GM21737 (cell line): ENCODE results near the gene COPZ2.
"Not testable (repeated sequence)": the region's sequence is repeated elsewhere in the genome, so short reads cannot be mapped to it uniquely, and the experiment has no call there.

Source experiments
- ATAC-seq: cut with Tn5 transposase; IDR thresholded peaks from one replicate; pipeline ENCODE4 v1.9.1; 2021; ENCODE audit warnings: mild to moderate bottlenecking, moderate library complexity; ENCODE audit not compliant: unreplicated experiment

COPZ2 gene, protein sequence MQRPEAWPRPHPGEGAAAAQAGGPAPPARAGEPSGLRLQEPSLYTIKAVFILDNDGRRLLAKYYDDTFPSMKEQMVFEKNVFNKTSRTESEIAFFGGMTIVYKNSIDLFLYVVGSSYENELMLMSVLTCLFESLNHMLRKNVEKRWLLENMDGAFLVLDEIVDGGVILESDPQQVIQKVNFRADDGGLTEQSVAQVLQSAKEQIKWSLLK

DNA sequence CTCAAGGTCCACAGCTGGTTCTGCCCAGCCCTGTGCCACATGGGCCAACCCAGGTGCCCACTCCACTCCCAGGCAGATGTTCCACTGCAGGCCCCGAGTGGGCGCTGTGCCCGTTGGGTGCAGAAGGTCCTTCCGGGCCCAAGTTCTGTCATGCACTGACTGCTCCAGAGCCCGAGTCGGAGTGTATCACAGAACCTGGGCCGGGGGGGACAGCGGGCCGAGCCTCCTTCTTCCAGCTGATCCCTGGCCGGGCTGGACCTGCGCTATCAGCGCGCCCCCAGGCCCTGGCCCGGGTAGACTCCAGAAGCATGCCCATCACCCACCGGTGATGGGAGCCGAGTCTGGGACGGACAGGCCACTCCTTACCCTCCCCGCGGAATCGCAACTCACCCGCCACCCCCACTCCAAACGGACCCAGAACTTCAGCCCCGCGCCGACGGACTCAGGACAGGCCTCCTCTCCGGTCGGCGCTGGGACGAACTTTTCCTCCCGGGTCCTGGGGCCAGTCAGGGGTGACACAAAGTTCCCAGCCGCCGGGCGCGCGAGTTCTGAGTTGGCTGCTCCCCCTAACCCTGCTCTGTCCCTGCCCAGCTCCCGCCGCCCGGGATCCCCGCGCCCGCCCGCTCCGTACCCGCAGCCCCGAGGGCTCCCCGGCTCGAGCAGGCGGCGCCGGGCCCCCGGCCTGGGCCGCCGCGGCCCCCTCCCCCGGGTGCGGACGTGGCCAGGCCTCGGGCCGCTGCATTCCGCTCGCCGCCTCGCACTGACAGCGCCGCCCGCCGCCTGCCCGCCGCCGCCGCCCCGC lies at the start of gene COPZ2:
TSS of gene COPZ2 (minus strand) at position 762 of the 802 bp plus-strand sequence. CDS start at position 742, 20 bp downstream.
- no peak for ATAC-seq

GRCh38 chr17:48084932-48085331 lies 47.3 kb upstream of the COPZ2 start:
- ATAC-seq: no peak

DNA sequence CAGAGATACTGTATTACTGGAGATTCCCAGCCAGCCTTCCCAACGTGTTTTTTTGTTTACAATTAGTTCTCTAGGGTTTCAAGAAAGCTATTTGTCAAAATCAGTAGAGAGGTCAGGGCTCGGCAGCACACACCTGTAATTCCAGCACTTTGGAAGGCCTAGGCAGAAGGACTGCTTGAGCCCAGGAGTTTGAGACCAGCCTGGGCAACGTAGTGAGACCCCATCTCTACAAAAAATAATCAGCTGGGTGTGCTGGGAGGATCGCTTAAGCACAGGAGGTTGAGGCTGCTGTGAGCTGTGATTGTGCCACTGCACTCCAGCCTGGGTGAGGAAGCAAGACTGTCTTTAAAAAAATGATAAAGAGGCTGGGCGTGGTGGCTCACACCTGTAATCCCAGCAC lies 44.3 kb upstream of the COPZ2 start:
- ATAC-seq: no peak

GRCh38 chr17:48077152-48077551 lies 39.6 kb upstream of the COPZ2 start:
- not testable (repeated sequence) for ATAC-seq

GRCh38 chr17:48074322-48075081 lies 36.9 kb upstream of the COPZ2 start:
- no peak for ATAC-seq

DNA sequence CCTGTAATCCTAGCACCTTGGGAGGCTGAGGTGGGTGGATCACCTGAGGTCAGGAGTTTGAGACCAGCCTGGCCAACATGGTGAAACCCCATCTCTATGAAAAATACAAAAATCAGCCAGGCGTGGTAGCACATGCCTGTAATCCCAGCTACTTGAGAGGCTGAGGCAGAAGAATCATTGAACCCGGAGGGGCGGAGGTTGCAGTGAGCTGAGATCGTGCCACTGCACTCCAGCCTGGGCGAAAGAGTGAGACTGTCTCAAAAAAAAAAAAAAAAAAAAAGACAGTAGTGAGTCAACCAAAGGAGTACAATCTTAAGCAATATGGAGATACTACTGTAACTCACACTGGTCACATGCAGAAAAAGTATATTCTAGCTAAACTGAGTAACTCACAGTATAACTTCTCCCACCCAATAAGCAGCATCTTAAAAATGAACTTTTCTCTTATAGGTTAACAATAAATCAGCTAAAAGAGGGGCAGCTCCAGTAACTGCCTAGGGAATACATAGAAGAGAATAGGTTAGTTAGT lies 36.0 kb upstream of the COPZ2 start:
- ATAC-seq: not testable (repeated sequence)

GRCh38 chr17:48072811-48073210 lies 35.2 kb upstream of the COPZ2 start:
- not testable (repeated sequence) for ATAC-seq

- ATAC-seq: no peak
Measured at GRCh38 chr17:48071654-48072053, 34.1 kb upstream of the COPZ2 start.

GRCh38 chr17:48070195-48070594 lies 32.6 kb upstream of the COPZ2 start:
- no peak for ATAC-seq

DNA sequence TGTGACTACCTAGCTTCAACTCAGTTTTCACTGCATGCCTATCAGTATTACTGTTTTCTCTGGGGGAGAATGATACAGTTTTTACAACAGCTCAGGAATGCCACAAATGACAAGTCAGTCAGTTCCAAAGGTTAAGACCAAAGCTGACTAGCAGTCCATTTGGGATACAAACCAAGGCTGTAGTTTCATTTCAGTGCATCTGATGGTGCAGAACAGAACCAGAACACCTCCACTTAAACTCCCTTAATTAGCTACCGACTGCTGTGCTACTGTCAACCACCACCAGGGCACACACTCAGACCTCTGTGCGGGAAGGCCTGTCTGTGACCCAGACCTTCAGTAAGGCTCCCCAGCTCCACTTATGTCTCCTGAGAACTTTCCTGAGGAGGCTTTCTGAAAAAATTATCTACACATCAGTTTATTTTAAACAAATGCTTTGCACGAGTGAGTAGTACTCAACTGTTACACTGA lies 30.9 kb upstream of the COPZ2 start:
- no peak for ATAC-seq

DNA sequence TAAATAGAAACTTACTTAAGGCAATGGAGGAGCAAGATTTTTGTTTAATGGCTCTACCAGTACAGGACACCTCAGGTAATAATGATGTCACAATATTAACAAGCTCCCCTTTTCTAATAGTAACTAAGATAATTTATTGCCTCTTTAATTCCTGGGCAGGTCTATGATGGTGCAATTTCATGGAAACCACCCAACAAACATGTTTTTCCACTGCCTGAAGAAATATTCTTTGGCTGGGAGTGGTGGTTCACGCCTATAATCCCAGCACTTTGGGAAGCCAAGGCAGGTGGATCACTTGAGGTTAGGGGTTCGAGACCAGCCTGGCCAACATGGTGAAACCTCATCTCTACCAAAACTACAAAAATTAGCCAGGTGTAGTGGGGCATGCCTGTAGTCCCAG lies 30.2 kb upstream of the COPZ2 start:
- ATAC-seq: not testable (repeated sequence)

- ATAC-seq: no peak
Measured at GRCh38 chr17:48067245-48067644, 29.6 kb upstream of the COPZ2 start.

DNA sequence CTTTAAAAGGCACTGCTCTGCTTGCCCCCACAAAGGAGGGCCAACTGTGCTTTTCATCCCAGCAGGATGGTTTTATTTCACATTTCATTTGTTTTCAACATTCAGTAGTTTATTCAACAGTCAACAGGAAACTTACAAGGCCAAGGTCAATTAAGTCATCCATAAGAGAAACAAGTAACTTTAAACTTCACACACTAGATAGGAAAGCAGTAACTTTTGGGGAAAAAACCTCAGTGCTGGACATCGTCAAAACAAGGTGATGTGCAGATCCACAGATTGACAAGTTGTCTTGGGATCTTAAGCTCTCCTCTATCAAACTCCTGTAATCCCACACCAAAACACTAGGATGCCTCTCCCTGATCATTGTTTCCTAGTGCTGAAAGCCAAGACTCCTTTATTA lies 29.1 kb upstream of the COPZ2 start:
- no peak for ATAC-seq

GRCh38 chr17:48066192-48066591 lies 28.6 kb upstream of the COPZ2 start:
- ATAC-seq: no peak

GRCh38 chr17:48064638-48065037 lies 27.0 kb upstream of the COPZ2 start:
- no peak for ATAC-seq

DNA sequence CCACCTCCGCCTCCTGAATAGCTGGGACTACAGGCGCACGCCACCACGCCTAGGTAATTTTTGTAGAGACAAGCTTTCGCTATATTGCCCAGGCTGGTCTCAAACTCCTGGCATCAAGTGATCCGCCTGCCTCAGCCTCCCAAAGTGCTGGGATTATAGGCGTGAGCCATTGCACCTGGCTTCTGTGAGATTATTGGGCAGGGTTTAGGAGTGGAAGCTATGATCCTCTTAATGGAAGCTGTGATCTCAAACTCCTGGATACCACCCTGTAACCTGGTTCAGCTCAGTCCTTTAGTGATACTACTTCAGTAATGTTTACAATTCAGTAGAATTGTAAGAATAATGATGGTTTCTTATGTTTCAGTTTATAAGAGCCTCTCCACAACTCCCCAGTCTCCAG lies 24.7 kb upstream of the COPZ2 start:
- no peak for ATAC-seq

- no peak for ATAC-seq
Measured at GRCh38 chr17:48060249-48060648, 22.7 kb upstream of the COPZ2 start.

DNA sequence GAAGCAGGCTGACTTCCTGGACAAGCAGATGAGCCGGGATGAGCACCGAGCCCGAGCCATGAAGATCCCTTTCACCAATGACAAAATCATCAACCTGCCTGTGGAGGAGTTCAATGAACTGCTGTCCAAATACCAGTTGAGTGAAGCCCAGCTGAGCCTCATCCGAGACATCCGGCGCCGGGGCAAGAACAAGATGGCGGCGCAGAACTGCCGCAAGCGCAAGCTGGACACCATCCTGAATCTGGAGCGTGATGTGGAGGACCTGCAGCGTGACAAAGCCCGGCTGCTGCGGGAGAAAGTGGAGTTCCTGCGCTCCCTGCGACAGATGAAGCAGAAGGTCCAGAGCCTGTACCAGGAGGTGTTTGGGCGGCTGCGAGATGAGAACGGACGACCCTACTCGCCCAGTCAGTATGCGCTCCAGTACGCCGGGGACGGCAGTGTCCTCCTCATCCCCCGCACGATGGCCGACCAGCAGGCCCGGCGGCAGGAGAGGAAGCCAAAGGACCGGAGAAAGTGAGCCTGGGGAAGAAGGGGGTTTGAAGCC lies 21.6 kb upstream of the COPZ2 start:
- ATAC-seq: no peak

- ATAC-seq: no peak
Measured at GRCh38 chr17:48058393-48059124, 21.0 kb upstream of the COPZ2 start.

DNA sequence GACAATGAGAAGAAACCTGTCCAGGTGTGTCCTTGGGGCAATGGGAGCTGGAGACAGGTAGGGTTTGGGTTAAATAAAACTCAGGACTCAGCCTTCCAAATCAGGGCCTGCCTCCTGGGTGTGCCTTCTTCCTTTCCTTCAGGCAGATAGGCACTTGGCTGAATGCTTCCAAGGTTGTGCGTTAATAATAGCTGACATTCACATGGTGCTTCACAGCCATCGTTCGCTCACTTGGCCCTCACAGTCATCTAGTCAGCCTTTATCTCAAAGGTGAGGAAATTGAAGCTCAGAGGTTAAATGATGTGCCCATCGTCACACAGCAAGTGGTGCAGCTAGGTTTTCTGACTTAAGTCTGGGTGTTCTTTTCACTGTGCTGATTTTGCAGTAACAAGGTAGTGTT lies 20.0 kb upstream of the COPZ2 start:
- no peak for ATAC-seq
